GM18499 (cell line): ENCODE results near the gene SYCP2L.
"Not testable (repeated sequence)": the region's sequence is repeated elsewhere in the genome, so short reads cannot be mapped to it uniquely, and the experiment has no call there.

Experiments
- ATAC-seq: cut with Tn5 transposase; IDR thresholded peaks from one replicate; pipeline ENCODE4 v1.9.1; 2021; ENCODE audit warnings: moderate number of reproducible peaks; ENCODE audit not compliant: insufficient read depth, unreplicated experiment

Gene SYCP2L

DNA sequence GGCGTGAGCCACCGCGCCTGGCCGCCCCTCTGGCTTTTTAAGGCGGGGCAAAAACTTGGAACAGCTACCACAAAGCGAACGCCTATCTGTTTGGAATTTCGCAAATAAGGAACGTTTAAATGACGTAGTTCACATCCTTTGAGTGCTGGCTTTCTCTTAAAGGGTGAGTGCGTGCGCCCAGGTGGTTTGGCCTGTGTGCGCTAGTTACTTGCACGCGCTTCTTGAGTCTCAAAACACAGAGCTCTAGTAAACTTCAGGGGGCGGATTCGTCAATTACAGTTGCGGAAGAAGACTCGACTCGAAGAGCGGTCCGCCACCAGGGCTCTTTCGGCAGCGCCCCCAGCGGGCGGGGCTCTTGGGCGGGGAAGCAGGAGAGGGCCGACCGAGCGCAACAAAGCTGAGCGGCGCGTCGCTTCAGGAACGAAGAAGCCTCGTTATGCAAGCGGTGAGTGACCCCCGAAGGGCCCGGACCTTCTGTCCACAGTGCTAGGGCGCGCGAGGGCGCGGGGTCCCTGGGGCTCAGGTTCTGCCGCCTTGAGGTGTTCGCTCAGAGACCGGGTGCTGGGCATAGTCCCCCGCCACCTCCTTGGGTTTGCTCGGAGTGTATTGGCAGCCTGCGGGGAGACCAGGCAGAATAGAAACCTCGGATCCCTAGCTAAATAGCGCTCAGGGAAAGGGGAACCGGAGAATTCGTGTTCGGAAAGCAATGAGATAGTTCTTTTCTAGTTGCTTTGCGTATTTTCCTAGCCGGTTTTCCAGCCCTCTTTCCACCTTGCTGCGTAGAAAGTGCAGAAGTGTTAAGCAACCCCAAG is at the start of gene SYCP2L:
Gene SYCP2L, plus strand, starts transcription at position 362 of the 812 bp plus-strand sequence. Its CDS starts 75 bp downstream, at position 437.
- no peak for ATAC-seq

DNA sequence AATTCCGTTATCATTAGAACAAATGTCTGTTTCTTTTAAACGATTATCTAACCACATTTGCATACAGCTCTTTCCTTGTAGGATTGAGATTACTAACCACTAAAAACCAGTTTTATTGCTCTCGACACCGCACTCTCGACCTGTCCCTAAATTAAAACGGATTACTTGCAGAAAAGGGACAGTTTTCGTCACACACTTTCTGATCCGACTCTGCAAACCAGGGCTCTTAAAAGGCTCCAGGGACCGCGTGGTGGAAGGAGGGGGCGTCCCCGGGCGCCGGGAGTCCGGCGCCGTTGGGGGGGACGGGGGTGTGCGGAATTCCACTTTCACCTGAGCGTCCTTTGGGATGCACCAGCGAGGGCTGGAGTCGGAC is 49.2 kb upstream of the SYCP2L start:
- ATAC-seq: no peak

DNA sequence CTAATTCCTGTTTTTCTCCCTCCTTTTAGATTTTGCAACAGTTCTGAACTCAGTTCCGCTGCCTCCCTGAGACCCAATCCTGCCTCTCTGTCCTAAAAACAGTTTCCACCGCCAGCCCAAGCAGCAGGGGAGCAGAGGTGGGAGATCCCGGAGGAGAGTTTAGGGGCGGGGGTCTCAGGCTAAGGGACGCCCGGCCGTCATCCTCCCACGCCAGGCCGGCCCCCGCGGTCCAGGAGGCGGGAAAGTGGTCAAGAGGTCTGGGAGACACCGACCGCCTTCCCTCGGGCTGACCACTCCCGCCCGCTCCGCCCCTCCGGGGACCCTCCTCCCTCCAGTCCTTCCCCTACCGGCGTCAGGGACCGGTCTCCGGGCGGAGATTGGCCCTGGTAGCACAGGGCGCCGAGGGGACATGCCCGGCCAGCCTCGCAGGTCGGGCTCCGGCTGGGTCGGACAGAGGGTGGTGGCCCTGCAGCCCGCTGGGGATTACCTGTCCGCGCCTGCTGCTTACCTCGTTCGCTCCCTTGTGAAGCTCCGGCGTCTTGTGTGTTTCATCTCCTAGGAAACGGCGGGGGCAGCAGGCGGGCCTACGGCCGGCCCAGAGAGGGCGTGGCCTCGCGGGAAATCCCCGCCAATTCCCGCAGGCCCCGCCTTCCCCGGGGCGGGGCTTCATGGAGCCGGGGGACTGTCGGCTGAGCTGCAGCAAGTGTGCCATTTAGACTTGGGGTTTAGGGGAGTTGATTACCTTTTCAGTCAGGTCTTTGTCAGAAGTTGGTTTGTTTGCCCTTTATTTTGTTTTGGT is 48.7 kb upstream of the SYCP2L start, which contains the start of gene MAK:
Gene MAK, minus strand, starts transcription at position 545 of the 799 bp plus-strand sequence. CDS start 7,891 bp downstream, outside the sequence.
- ATAC-seq: peak; percentile 62

- peak; percentile 75 for ATAC-seq
Measured at GRCh38 chr6:10838794-10839333, 48.0 kb upstream of the SYCP2L start.

DNA sequence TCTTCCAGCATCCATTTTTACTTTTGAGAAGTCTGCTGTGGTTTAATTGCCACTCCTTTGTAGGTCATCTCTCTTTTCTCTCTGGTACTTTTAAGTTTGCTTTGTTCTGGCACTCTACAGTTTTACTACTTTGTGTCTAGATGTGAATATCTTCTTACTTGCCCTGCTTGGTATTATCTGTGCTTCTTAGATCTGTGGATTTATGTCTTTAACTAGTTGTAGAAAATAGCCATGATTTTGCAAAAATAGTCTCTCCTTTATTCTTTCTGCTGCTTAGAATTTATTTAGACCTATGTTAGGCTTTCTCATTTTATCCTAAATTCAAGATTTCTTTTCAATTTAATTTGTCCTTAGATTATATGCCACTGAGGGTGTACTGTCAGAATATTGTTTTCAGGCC is 43.3 kb upstream of the SYCP2L start:
- ATAC-seq: no peak

DNA sequence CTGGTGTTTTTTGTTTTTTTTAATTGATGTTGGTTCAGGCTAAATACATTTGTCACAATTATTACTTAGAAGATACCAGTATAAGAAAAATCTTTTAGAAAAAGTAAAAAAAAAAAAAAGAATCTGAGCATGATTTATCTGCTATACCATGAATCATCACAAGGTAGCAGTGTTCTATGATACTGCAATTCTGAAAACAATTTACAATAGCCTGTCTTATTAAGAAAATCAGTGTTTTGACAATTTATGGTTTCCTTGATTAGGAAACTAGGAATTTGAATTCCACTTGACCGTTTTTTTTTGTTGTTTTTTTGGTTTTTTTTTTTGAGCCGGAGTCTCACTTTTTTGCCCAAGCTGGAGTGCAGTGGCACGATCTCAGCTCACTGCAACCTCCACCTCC is 39.2 kb upstream of the SYCP2L start:
- ATAC-seq: no peak

- ATAC-seq: no peak
Measured at GRCh38 chr6:10849901-10850300, 37.0 kb upstream of the SYCP2L start.

- ATAC-seq: no peak
Measured at GRCh38 chr6:10850728-10851127, 36.1 kb upstream of the SYCP2L start.

- ATAC-seq: no peak
Measured at GRCh38 chr6:10852361-10852960, 34.4 kb upstream of the SYCP2L start.

- not testable (repeated sequence) for ATAC-seq
Measured at GRCh38 chr6:10853849-10854300, 33.0 kb upstream of the SYCP2L start.

- no peak for ATAC-seq
Measured at GRCh38 chr6:10854922-10855632, 31.8 kb upstream of the SYCP2L start.

GRCh38 chr6:10857259-10857658 is 29.6 kb upstream of the SYCP2L start:
- ATAC-seq: no peak

- no peak for ATAC-seq
Measured at GRCh38 chr6:10861086-10861485, 25.8 kb upstream of the SYCP2L start.

DNA sequence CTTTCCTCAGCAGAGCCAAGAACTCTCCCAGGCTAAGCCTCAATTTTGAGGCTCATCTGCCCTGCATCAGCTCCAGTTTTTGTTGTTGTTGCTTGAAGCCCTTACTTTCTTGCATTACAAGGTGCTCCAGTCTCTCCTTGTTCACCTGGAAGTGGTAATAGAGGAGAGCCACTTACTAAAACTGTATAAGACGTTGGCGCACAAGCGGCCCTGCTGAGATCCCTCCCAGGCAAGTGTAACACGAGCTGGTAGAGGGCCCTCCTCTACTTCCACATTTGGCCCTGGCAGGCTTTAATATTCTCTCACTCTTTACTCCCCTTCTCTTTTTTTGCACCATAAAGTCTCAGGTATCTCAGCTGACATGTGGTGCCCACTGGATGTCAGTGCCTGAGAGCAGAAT is 24.5 kb upstream of the SYCP2L start:
- ATAC-seq: no peak

GRCh38 chr6:10863031-10863430 is 23.8 kb upstream of the SYCP2L start:
- not testable (repeated sequence) for ATAC-seq

GRCh38 chr6:10866709-10867108 is 20.1 kb upstream of the SYCP2L start:
- not testable (repeated sequence) for ATAC-seq

GRCh38 chr6:10867952-10868351 is 18.9 kb upstream of the SYCP2L start:
- no peak for ATAC-seq

DNA sequence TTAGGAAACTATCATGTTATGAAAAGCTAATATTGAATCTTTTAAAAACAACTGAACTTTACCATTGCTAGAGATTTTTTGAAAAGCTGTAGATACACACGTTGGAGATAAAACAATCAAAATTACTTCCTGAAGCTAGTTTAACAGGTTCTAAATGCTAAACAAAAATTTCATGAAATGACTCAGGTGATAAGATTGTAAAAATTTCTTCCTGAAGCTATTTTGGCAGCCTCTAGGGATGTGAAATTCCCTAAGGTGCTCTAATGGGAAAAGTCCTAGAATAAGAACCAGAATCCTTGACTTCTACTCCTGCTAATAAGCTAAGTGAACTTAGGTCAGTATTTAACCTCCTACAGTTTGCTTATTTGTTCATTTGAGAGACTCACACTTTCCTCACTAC is 13.5 kb upstream of the SYCP2L start:
- ATAC-seq: no peak

- ATAC-seq: no peak
Measured at GRCh38 chr6:10874207-10874606, 12.6 kb upstream of the SYCP2L start.

- no peak for ATAC-seq
Measured at GRCh38 chr6:10875026-10875425, 11.8 kb upstream of the SYCP2L start.
